GM18873 (cell line): Measurements from ENCODE around the gene MBL2.

Experiments used
- ATAC-seq: cut with Tn5 transposase; IDR thresholded peaks from one replicate; pipeline ENCODE4 v1.9.1; 2021; ENCODE audit warnings: mild to moderate bottlenecking, moderate library complexity, moderate number of reproducible peaks; ENCODE audit not compliant: unreplicated experiment, low FRiP score

The MBL2 gene

DNA sequence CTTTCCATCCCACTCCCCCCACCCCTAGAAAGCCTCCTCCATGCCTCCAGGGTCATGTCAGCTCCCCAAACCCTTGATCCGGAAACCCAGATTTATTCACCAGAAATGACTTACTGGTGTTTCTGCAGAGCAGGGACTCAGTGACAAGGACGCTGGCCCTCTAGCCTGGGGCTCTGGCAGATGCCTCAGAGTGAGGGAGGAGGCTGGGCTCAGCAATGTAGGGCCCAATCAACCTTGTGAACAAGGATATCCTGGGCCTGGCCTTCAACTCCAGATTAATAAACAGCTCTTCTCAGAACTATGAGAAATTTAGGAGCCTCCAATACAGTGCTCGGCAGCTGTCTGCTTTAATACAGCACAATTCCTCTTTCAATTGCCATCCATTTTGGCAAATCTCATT, at the start of gene MBL2:
Gene MBL2, minus strand, starts transcription at position 162 of the 400 bp plus-strand sequence. CDS start 1,149 bp downstream, outside the sequence.
- ATAC-seq = no peak

DNA sequence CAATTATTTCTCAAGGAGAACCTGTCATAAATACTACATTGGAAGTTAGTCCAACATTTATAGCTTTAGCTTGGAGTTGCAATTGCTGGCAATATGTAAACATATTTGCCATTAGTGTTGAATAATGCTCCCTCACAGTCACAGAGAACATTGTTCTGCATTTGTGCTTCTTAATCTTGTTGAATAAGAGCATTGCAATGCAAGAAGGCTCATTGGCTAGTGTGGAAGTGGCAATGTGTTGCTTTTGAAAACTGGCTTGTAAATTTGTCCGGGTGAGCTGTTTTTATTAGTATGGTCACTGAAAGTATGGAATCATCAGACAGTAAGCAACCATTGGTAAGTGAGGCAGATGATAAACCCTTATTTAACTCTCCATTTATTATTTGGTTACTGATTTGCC, 47.7 kb upstream of the MBL2 start:
- no peak for ATAC-seq

DNA sequence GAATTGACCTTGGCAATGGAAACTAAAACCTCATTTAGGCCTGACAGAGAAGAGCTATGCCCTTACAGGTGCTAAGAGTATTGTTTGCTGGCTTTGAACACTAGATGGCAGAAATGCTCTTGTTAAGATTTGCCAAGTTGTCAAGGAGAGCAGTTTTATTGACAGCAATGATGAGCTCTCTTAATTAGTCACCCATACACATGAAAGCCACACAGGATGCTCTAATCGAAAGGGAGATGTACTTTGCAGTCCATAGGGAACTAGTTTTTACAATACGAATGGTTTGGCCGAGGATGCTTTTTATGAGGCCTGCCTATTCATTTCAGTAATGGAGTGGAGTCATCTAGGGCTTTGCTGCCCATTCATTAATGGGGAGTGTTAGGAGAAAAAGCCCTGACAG, 45.4 kb upstream of the MBL2 start:
- peak; percentile 95 for ATAC-seq

DNA sequence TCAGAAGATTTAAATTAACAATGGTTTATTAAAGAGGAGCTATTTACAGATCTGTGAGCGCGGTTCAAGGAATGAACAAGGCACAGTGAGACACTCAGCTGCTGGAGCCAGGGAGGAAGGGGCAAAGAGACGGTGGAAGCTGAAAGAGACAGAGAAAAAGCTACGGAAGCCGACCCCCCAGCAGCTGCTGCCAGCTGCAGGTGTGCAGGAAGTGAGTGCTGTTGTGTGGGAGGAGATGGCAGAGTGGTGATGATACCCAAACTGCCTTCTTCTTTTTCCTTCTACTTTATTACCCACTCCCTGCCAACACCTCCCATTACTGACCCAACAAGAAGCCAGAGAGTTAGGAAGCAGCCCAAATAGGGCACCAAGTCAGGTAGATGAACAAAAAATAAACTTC, 41.9 kb upstream of the MBL2 start:
- ATAC-seq = no peak

DNA sequence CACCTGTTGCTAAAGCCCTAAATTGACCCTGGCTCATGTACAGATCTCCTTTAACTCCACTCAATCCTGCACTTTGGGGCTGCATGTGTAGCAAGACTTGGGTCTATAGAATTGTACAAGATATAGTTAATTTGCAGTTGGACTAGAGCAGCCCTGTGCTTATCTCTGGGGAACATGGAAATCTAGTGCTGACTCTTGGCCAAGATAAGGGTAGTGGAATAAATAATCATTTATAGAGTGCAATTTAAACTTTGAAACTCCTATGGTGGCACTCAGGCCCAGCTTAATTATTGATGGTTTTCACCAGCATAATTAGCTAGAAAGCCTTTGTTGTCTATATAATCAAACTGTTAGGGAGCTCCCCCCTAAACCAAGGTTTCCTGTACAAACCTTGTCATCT, 39.2 kb upstream of the MBL2 start:
- no peak for ATAC-seq

DNA sequence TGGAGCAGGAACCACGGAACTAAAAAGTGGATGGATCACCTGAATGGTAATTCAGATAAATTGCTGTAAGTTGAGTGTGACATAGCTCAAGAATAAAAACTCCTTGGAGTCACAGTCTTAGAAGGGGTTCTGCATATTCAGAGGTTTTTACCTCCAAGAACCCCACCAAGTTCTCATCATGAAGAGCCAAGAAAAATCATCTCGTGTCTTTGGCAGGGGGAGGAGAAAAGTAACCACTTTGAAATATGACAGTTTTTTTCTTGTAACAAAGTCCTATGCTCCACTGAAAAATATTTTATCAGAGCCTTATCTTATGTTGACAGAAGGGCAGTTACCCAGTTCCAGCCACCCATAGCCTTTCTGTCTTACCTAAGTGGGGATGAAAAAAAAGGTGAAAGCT, 38.2 kb upstream of the MBL2 start:
- no peak for ATAC-seq

DNA sequence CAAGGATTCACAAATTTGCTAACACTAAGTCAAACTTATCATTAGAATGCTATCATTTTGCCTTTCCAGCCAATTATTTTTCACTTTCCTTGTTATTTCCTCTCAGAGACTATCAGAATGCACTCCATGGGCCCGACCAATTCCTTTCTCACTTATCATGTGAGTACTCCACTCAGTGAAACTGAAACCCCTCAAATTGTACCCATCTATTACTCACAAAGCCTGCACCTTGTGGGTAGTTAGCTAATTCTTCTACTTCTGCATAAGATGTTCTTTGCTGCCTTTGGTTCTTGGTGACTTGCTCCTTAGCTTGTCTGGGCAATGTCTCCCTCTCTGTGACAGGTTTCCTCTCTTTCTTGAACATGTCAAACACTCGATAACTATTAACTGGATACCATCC, 35.2 kb upstream of the MBL2 start:
- no peak for ATAC-seq

DNA sequence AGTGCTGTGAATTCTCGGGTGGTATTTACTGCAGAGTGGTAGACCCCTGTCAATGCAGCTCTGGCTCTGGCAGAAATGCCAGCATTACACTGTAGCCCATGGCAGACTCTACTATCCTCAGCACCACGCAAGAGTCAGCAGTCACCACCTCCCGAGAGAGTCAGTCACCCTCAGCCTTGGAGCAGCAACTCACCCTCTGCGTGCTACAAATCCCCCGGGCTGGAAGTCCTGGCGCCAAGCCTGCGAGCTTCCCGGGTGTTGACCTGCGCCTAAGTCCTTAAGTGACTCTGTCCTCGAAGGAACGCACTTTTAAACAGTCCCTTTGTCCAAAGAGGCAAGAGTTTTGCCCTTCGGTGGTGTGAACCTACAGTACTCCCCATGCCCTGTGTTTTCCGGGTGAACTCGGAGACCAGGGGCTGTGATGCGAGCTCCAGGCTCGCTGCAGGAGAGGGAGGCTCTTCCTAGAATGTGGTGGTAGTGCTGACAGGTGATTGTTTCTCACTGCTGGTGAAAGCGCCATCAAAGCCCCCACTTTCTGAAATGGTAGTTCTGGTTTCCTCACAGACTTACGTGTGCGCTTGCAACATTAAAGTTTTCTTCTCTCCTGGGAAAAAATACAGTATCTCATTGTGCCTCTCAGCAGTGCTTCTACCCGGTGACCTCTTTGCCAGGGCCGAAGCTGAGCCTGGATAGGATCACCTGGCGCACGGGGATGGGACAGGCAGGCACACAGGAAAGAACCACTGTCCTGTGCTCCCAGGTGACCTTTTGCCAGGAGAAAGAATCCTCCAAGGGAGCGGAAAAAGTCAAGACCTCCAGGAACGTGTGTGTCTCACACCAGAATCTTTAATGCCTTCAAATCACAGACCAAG, 33.1 kb upstream of the MBL2 start:
- ATAC-seq = no peak

DNA sequence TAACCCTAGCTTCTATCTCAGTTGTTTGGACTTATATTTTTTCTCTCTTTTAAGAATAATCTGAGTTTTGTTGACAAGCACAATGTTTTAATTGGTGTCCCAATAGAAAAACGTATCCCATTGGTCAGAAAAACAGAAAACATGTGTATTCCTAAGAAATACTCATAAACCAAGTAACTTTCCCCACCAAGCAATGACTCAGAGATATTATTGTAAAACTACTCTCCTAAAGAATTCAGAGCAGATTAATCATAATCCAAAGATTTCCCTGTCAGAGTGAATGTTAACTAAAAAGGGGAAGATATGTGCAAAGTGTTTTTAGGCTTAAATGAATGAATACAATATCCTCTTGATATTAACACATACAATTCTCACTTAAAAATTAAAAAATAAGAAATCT, 29.4 kb upstream of the MBL2 start:
- ATAC-seq = no peak

DNA sequence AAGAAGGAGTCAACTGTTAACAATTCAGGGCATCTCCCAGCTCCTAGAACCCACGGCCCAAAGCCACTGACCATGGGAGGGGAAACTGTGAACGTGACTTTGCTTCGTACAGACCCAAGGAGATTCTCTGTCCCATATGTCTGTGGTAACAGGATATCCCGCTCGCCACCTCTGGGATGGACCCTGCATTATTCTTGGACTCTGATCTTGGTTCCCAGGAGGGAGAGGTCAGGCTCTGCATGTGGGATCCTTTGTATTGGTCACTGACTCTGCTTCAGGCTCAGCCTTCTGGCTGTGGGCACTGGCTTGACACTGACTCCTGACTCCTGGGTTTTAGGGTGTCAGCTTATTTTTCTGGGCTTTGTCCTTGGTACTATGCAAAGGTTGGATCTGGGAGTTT, 13.5 kb upstream of the MBL2 start:
- ATAC-seq = no peak

DNA sequence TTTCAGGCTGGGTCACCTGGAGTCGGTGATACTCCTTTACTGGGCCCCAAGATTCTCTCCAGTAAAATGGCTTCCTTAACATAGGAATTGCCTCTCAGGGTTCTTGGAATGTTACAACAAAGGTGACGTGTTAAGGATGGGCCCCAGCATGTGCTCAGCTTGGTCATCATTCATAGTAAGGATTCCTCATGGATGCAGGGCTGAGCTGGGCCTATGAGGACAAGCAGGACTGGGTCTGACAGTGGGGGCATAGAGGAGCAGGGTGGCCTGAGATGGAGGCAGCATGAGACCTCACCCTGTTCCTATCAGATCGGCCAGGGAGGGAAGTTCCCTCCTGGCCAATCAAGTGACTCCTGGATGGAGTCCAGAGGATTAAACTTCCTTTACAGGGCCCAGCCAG, 12.8 kb upstream of the MBL2 start:
- no peak for ATAC-seq

DNA sequence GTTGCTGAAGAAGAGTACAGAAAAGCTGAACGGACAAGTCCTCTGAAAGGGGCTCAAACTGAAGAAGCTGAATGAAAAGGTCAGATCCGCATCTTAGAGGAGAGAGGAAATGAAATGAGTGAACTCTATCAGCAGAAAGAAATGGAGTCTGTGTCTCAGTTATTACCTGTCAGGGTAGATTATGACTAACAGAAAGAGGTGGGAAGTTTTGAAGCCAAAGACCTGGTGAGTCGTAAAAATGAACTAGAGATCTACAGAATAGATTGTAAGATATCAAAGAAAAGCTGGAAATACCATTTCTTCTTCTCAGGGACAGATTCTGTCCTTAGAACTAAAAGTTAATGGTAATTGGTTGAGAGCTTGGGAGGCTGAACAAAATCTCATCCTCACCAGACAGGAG, 11.1 kb upstream of the MBL2 start:
- no peak for ATAC-seq

DNA sequence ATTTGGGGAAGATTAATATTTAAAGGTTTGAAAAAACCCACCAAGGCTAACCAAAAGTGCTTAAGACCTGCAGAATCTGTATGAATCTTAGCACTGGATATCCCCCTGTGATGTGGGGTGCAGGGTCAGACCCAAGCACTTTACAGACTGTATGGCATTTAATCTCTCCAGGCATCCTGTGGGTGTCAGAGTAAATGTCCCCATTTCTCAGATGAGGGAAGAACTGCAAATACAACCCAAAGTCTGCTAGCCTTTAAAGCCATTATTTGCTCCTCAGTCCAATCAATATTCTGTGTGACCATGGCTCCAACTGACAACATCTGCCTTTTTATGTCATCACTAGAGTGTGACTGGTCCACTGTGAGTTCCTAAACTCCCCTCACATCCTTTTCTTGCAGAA, 10.0 kb upstream of the MBL2 start:
- no peak for ATAC-seq

DNA sequence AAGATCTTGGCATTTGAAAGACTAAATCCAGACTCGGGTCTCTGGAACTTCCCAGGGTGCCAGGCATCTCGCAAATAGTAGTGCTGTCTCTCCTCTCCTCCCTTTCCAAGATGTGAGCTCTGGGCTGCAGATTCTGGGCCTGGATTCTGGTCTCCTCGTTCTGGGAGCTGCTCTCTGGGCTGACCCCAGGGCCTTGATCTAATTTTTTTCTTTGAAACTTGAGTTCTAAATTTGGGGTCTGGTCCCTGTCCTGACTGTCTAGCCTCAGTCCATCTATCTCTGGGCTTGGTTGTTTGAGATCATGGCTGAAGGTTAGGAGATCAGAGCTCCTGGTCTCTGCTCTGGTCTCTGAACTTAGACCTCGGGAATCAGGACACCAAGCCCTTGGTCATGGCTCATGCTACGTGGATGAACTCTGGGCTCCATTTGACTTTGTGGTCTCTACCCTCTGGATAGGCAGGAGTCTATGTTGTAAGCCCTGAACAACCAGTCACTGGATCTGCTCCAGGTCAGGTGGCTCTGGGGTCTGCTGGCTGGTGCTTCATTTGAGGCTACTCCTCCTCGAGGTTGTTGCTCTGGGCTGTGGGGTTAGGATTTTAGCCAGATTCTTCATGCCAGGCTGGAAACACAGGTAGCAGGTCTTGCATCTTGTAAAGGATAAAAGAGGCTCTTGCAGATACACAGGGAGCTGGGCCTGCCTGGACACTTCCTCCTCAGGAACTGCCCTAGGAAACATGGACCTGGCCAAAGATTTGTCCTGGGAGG, 8.0 kb upstream of the MBL2 start:
- ATAC-seq = no peak

DNA sequence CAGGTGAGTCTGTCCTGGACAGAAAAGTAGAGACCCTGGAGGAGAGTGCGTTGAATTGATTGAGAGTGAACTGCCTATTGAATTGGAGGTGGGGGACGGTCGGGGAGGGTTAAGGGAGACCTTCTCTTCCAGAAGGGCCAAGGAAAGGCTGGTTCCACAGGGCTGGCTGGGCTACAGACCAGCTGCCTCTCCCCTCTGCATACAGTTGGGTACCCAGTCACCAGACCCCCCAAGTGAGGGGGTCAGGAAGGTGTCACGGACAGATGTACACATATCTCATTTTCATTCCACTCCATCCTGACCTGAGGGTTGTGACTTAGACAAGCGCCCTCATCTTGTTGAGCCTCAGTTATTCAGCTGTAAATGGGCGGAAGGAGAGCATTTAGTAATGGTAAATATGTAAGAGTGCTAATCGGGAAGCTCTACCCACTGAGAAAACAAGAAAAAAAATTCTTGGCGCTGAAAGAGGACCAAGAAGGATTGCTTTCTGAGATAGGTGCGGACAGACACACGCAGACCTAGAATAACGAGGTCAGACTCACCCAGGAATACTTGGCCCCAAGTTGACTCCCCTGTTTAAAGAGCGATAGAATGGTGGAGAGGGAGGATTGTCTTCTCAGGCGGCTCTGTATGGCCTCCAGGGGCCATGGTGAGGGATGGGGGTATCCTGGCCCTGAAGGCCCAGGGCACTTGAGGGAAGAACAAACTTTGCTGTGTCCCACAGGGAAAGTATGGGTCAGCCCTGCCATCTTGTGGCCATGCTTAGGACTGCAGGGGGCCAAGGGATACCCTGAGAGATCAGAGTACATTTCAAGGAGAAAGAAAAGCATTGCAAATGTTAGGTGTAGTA, 7.2 kb upstream of the MBL2 start:
- ATAC-seq = peak; percentile 81

DNA sequence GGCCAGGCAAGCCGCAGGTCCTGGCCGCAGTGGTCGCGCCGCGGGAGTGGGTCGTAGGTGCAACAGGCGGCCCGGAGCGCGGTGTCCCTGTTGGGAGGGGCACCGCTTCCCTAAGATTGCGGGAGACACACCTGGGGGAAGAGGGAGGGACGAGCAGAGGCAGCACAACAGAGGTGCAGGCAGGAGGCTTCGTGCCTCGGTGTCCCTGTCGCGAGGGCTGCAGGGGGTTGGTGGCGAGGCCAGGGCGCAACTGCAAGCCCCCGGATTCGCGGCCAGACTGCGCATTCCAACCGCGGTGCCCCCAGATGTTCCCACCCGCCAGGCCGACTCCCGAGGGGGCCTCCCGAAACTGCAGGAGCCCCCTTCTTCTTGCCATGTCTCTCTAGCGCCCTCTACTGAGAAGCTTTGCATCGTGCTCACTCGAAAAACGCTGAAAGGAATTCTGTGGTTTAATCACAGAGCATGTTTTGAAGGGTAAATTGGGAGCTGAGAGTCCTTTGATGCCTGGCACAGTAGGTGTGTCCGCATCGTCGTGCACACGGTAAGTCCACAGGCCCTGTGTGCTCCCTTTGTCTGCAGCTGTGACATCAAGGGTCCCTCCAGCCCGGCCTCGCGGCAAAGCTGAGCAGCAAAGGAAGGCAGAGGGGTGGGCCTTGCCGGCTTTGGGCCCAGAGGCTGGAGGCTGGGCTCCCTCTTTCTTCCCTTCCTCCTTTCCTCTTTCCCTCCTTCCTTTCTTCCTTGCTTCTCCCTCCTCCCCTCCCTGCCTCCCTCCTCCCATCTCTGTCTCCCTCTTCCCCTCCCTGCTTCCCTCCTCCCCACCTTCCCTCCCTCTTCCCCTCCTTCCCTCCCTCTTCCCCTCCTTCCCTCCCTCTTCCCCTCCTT, 6.2 kb upstream of the MBL2 start:
- no peak for ATAC-seq

DNA sequence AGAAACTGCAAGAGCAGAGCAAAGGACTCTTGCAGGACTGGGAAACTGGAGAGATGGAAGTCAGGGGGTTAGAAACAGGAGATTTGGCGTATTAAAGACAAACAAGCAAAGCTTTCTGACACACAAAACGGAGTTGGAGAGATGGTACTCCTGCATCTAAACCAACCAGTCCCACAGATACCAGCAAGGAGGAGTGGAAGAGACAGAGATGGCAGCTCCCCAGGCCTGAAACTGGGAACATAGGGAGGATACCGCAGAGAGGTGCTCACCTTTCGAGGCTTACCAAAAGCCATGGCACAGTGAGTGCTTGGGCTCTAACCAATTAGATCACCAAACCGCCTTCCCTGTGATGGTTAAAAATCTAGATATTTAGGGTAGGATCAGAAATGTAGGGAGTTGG, 4.8 kb upstream of the MBL2 start:
- ATAC-seq = no peak

DNA sequence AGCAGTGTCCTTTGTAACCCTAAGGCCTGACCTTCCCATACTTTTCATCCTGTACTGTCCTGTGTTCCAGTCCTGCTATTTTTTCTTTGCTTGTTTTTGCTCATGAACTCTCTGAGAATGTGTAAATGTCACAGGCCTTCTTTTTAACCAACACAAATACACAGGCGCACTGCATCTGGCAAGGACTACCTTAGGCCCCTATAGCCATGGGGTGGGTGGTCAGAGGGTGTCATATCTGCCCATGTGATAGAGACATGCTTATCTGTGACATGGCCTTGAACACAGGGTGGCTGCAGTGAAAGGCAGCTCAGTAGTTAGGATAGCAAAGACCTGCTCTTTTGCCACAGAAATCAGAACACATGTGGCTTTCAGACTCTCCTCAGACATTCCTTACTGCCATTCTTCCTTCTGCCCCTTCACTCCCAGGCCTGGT, 3.9 kb upstream of the MBL2 start:
- ATAC-seq = no peak

DNA sequence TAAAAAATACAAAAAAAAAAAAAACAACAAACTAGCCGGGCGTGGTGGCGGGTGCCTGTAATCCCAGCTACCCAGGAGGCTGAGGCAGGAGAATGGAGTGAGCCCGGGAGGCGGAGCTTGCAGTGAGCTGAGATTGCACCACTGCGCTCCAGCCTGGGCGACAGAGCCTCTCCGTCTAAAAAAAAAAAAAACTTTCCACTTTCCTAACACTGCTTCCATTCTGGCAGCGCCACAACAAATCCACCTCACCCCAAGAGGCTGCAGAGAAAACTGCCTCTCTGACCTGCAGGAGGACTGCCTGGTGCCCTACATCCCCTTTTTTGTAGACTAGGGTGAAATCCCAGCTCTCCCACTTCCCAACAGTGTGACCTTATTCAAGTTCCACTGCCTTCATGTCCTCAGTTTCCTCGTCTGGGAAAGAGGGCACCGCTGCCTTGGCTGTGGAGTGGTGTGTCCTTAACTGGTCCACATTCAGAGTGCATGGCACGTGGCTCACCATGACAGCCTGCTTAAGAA, 2.6 kb upstream of the MBL2 start:
- ATAC-seq = no peak
